ENCODE measurements around the gene GALNT18. TPM values are rescaled to one million over a fixed set of nuclear protein-coding genes. Genes with fewer than 3 reads are reported as not detected.

Gene GALNT18
- total RNA-seq, 1 experiment from 2014 or later = 1.7 TPM

DNA sequence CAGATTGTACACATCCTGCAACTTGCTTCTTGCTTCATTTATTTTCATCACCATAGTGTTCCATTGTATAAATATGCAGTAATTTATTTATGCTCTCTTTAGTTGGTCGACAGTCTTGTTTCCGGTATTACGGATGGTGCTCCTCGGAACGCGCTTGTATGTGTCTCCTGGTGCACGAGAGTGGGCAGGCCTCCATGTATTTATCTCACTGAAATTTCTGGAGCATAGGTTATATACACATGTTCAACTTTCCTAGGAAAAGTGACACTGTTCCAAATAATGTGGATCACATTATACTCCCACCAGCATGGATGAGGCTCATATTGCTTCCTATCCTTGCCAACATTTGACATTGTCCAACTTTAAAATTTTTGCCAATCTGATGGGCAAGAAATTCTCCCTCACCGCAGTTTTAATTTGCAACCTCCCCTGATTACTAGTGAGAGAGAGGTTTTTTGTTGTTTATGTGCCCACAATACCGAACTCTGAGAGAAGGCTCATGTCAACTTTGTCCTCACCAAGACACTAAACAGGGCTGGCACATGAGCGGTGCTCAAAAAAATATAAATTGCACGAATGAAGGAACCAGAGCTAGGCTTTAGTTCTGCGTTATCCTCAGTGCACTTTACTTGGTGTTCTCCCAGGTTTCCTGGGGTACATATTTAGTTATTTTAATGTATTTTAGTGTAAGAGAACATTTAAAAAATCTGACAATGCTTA is 272.5 kb downstream of the GALNT18 start:
- Histone ChIP-seq H4K5ac (ENCODE audit: insufficient read length, low read depth, low read length) (no peak overlapping the region), H2BK120ac (ENCODE audit: low read depth, low read length, poor library complexity, severe bottlenecking) (no peak overlapping the region), H3K23me2 (ENCODE audit: insufficient read length, low read depth, low read length, poor library complexity, severe bottlenecking) (no peaks in the 10 kb centered on the region), H2BK20ac (ENCODE audit: low read depth, low read length, poor library complexity, severe bottlenecking) (no peak overlapping the region), H2AK5ac (ENCODE audit: insufficient read length, low read length) (no peak overlapping the region), H3K79me2 (ENCODE audit: insufficient read depth, low read length) (no peaks in the 10 kb centered on the region), H3K14ac (ENCODE audit: insufficient read depth, low read length) (no peak overlapping the region), H4K20me1 (ENCODE audit: control insufficient read depth, insufficient read depth, insufficient read length) (no peaks in the 10 kb centered on the region), H3K23ac (ENCODE audit: insufficient read length, low read depth, low read length) (no peak overlapping the region), H3K4me1 (ENCODE audit: insufficient read depth, low read length) (peaks cover 2% of the 10 kb centered on the region; the same call in 1 of the 2 replicates), H3K4ac (ENCODE audit: low read depth, low read length) (no peak overlapping the region), H2BK5ac (ENCODE audit: insufficient read length, low read length) (no peak overlapping the region), H3K9me3 (ENCODE audit: control insufficient read depth, low read depth, low read length) (no peaks in the 10 kb centered on the region), H3K27me3 (ENCODE audit: insufficient read depth, low read length) (no peaks in the 10 kb centered on the region; the same call in 1 of the 2 replicates), H3K4me2 (ENCODE audit: insufficient read depth, insufficient read length, low read length) (no peak overlapping the region), H3K18ac (ENCODE audit: insufficient read length, low read depth, low read length) (no peak overlapping the region), H2BK12ac (ENCODE audit: insufficient read length, low read depth, low read length) (no peak overlapping the region), H2AFZ (ENCODE audit: low read length) (no peak overlapping the region), H3T11ph (ENCODE audit: low read length) (no peak overlapping the region), H3K79me1 (ENCODE audit: insufficient read depth, low read depth, low read length, poor library complexity, severe bottlenecking) (no peaks in the 10 kb centered on the region), H3K9ac (ENCODE audit: extremely low read depth, insufficient read length, low read length) (no peak overlapping the region), H3K56ac (ENCODE audit: insufficient read length, low read depth, low read length) (no peak overlapping the region), H2BK15ac (ENCODE audit: low read depth, low read length) (no peak overlapping the region), H4K8ac (replicated peaks; ENCODE audit: insufficient read length, low read depth, low read length) (no peak overlapping the region), H4K91ac (ENCODE audit: insufficient read length, low read depth, low read length) (no peak overlapping the region), H3K27ac (ENCODE audit: insufficient read length, low read depth, low read length) (no peak overlapping the region)
- Mint-ChIP-seq H3K9me3 (no peaks in the 10 kb centered on the region), H3K4me3 (no peak overlapping the region), H3K27me3 (ENCODE audit: low read depth) (peaks cover 3% of the 10 kb centered on the region; the same call in 1 of the 2 replicates), H3K27ac (no peak overlapping the region), H3K36me3 (ENCODE audit: insufficient read depth in 1 of 3, low read depth in 3 of 3) (no peaks in the 10 kb centered on the region), H3K4me1 (peaks cover 5 to 10% of the 10 kb centered on the region in 2 experiments)
- TF ChIP-seq, protein P1, sequence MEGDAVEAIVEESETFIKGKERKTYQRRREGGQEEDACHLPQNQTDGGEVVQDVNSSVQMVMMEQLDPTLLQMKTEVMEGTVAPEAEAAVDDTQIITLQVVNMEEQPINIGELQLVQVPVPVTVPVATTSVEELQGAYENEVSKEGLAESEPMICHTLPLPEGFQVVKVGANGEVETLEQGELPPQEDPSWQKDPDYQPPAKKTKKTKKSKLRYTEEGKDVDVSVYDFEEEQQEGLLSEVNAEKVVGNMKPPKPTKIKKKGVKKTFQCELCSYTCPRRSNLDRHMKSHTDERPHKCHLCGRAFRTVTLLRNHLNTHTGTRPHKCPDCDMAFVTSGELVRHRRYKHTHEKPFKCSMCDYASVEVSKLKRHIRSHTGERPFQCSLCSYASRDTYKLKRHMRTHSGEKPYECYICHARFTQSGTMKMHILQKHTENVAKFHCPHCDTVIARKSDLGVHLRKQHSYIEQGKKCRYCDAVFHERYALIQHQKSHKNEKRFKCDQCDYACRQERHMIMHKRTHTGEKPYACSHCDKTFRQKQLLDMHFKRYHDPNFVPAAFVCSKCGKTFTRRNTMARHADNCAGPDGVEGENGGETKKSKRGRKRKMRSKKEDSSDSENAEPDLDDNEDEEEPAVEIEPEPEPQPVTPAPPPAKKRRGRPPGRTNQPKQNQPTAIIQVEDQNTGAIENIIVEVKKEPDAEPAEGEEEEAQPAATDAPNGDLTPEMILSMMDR (conservative IDR thresholded peaks at IDR 0.05) = no peak
- WGBS (ENCODE audit: extremely low coverage, insufficient read length, low lambda C conversion rate) = no CpG with 5 or more reads among the region's 12 CpGs
- no peak for DNase-seq
